Right cardiac atrium (tissue), 5 donors: ENCODE data around the gene MARVELD3. TPM values are rescaled to one million over a fixed set of nuclear protein-coding genes. Genes with fewer than 3 reads are reported as not detected.

ENCODE experiments used
- ATAC-seq, 2 donors: fragments of 200-7000 bp; cut with Tn5 transposase; one replicate each; pipeline versions ENCODE4 v1.8.0 to v1.9.1; 2020; ENCODE audit warnings: moderate library complexity in 2 of 2, mild to moderate bottlenecking in 1 of 2
- DNase-seq, 3 donors: peaks; one replicate each; pipeline ENCODE4 v3.0.0-alpha.2; 2020
- H3K27ac ChIP-seq: one replicate; pipeline ENCODE4 v1.5.1; 2013; ENCODE audit warnings: mild to moderate bottlenecking, low read length, control low read depth, moderate library complexity
- H3K27me3 ChIP-seq: one replicate; pipeline ENCODE4 v1.6.1; 2013; ENCODE audit not compliant: control insufficient read depth, insufficient read depth
- H3K4me1 ChIP-seq: one replicate; pipeline ENCODE4 v1.6.1; 2013; ENCODE audit warnings: low read length; ENCODE audit not compliant: control insufficient read depth, insufficient read depth
- H3K4me3 ChIP-seq: one replicate; pipeline ENCODE4 v1.5.1; 2013; ENCODE audit warnings: low read length, control low read depth
- H3K9me3 ChIP-seq: one replicate; pipeline ENCODE4 v1.6.1; 2013; ENCODE audit warnings: low read length; ENCODE audit not compliant: control insufficient read depth
- WGBS: extraction: QIAGEN DNeasy Blood & Tissue Kit; methylation state at CpG from one replicate; pipeline ENCODE4 v1.1.7; 2013; 5-methylcytosine and 5-hydroxymethylcytosine counted together
- intact Hi-C, 4 donors: fragments of 100-400 bp; cut with DNase I; formaldehyde crosslinking; loops; one replicate each; pipeline versions ENCODE4 v1.11.0 to v1.14.0; 2022 to 2023
- polyA plus RNA-seq: library from polyadenylated mRNA; stranded (reverse); fragments of 200-250 nt; gene quantifications from one replicate; pipeline ENCODE4 v1.2.3, GENCODE V29; 2013
- total RNA-seq, 4 donors: library from RNA; stranded (reverse); fragmentation: NEBNext Ultra II Directional; extraction: Animal tissue kit (Norgen Biotek cat#: 25700); gene quantifications; one replicate each; pipeline ENCODE4 v1.2.1, GENCODE V29; 2021
- donor health status: healthy with polysubstance abuse.
- donor health status: DM: no; HTN: yes; CAD: no.
- donor health status: DM: no; HTN: no; CAD: no.
- donor health status: DM: no; HTN: yes; CAD: no; lungs with severe emphysema.
- donor health status: DM: yes; HTN: yes; CAD: no.

MARVELD3 gene
- total and polyA plus RNA-seq, 5 donors, result 0.02 TPM; not detected in 4

GRCh38 chr16:71648162-71648561, 22.2 kb downstream of the MARVELD3 start:
- ATAC-seq (no peak), DNase-seq (no peak)
- H3K9me3 ChIP-seq, result no peaks in the 10 kb centered on the region
- H3K27ac ChIP-seq, result no peak overlapping the region
- H3K27me3 ChIP-seq, result no peaks in the 10 kb centered on the region
- intact Hi-C loops, result no loop called here
- WGBS, result 76% methylated on average over 2 of the region's 2 CpGs
- no peaks in the 10 kb centered on the region for H3K4me1 ChIP-seq
- H3K4me3 ChIP-seq, result no peak overlapping the region

GRCh38 chr16:71648921-71649320, 22.9 kb downstream of the MARVELD3 start:
- H3K4me1 ChIP-seq, result no peaks in the 10 kb centered on the region
- no peaks in the 10 kb centered on the region for H3K9me3 ChIP-seq
- intact Hi-C loops, result no loop called here
- H3K4me3 ChIP-seq, result no peak overlapping the region
- H3K27me3 ChIP-seq, result no peaks in the 10 kb centered on the region
- DNase-seq (no peak), ATAC-seq (no peak)
- whole genome bisulfite sequencing, result 89% methylated on average over 6 of the region's 6 CpGs
- H3K27ac ChIP-seq, result no peak overlapping the region

- no peak for ATAC-seq
- whole genome bisulfite sequencing, result 95% methylated on average over 7 of the region's 7 CpGs
Observed at GRCh38 chr16:71649704-71650103, 23.7 kb downstream of the MARVELD3 start.

GRCh38 chr16:71658771-71659170, 32.8 kb downstream of the MARVELD3 start:
- H3K27ac ChIP-seq, result no peak overlapping the region
- no peak overlapping the region for H3K4me3 ChIP-seq
- WGBS, result 89% methylated on average over 4 of the region's 4 CpGs
- no peak for DNase-seq
- H3K4me1 ChIP-seq, result no peaks in the 10 kb centered on the region
- no peak for ATAC-seq
- no peaks in the 10 kb centered on the region for H3K27me3 ChIP-seq
- H3K9me3 ChIP-seq, result no peaks in the 10 kb centered on the region
- intact Hi-C loops, result no loop called here

More at GRCh38 chr16:71649704-71650103, 23.7 kb downstream of the MARVELD3 start:
- no peak overlapping the region for H3K27ac ChIP-seq
- H3K4me1 ChIP-seq, result no peaks in the 10 kb centered on the region
- no peak overlapping the region for H3K4me3 ChIP-seq
- no peaks in the 10 kb centered on the region for H3K27me3 ChIP-seq
- H3K9me3 ChIP-seq, result no peaks in the 10 kb centered on the region
- no peak for DNase-seq
- intact Hi-C loops, result no loop called here

- no peak for ATAC-seq
- 100% methylated on average over 2 of the region's 2 CpGs for WGBS
Observed at GRCh38 chr16:71659471-71659870, 33.5 kb downstream of the MARVELD3 start.

GRCh38 chr16:71666264-71666663, 40.3 kb downstream of the MARVELD3 start:
- Histone ChIP-seq H3K9me3 (no peaks in the 10 kb centered on the region), H3K27ac (no peak overlapping the region), H3K4me1 (no peaks in the 10 kb centered on the region), H3K27me3 (no peaks in the 10 kb centered on the region), H3K4me3 (no peak overlapping the region)
- no peak for DNase-seq
- ATAC-seq, result no peak
- 87% methylated on average over 1 of the region's 1 CpG for WGBS
- intact Hi-C loops, result no loop called here

More at GRCh38 chr16:71659471-71659870, 33.5 kb downstream of the MARVELD3 start:
- intact Hi-C loops, result no loop called here
- Histone ChIP-seq H3K27me3 (no peaks in the 10 kb centered on the region), H3K9me3 (no peaks in the 10 kb centered on the region), H3K27ac (no peak overlapping the region), H3K4me1 (no peaks in the 10 kb centered on the region), H3K4me3 (no peak overlapping the region)
- no peak for DNase-seq

- intact Hi-C loops, result no loop called here
- Histone ChIP-seq H3K4me3 (no peak overlapping the region), H3K27me3 (no peaks in the 10 kb centered on the region), H3K27ac (no peak overlapping the region), H3K4me1 (no peaks in the 10 kb centered on the region), H3K9me3 (no peaks in the 10 kb centered on the region)
- no peak for ATAC-seq
- no peak for DNase-seq
- 69% methylated on average over 4 of the region's 4 CpGs for WGBS
Observed at GRCh38 chr16:71666928-71667707, 41.1 kb downstream of the MARVELD3 start.

- Histone ChIP-seq H3K4me3 (no peak overlapping the region), H3K9me3 (no peaks in the 10 kb centered on the region), H3K4me1 (no peaks in the 10 kb centered on the region), H3K27ac (no peak overlapping the region), H3K27me3 (no peaks in the 10 kb centered on the region)
- WGBS, result 91% methylated on average over 6 of the region's 6 CpGs
- ATAC-seq, result no peak
- no peak for DNase-seq
- intact Hi-C loops, result no loop called here
Observed at GRCh38 chr16:71669926-71670536, 44.0 kb downstream of the MARVELD3 start.

GRCh38 chr16:71670537-71670936, 44.6 kb downstream of the MARVELD3 start:
- no peaks in the 10 kb centered on the region for H3K9me3 ChIP-seq
- ATAC-seq (no peak), DNase-seq (no peak)
- WGBS, result 53% methylated on average over 4 of the region's 4 CpGs
- intact Hi-C loops, result no loop called here
- H3K4me3 ChIP-seq, result no peak overlapping the region
- no peak overlapping the region for H3K27ac ChIP-seq
- H3K27me3 ChIP-seq, result no peaks in the 10 kb centered on the region
- H3K4me1 ChIP-seq, result no peaks in the 10 kb centered on the region

GRCh38 chr16:71671165-71671564, 45.2 kb downstream of the MARVELD3 start:
- no peak for ATAC-seq
- 93% methylated on average over 3 of the region's 3 CpGs for WGBS
- Histone ChIP-seq H3K4me3 (no peak overlapping the region), H3K27ac (no peak overlapping the region), H3K4me1 (no peaks in the 10 kb centered on the region), H3K27me3 (no peaks in the 10 kb centered on the region), H3K9me3 (no peaks in the 10 kb centered on the region)
- DNase-seq, result no peak
- intact Hi-C loops, result no loop called here

GRCh38 chr16:71672125-71672524, 46.1 kb downstream of the MARVELD3 start:
- no peaks in the 10 kb centered on the region for H3K9me3 ChIP-seq
- no peak overlapping the region for H3K27ac ChIP-seq
- intact Hi-C loops, result no loop called here
- ATAC-seq (no peak), DNase-seq (no peak)
- H3K4me3 ChIP-seq, result no peak overlapping the region
- 70% methylated on average over 3 of the region's 3 CpGs for WGBS
- H3K4me1 ChIP-seq, result no peaks in the 10 kb centered on the region
- H3K27me3 ChIP-seq, result no peaks in the 10 kb centered on the region
